NCI-H1436 treated with DMSO at 0.1 percent for 48 hours (cell line): ENCODE results near the gene RAVER1.

Source experiments
- DNase-seq: peaks from one replicate; lab custom pipeline; 2025; lab: John Stamatoyannopoulos, UW

RAVER1 gene

GRCh38 chr19:10318807-10319682 is 14.3 kb downstream of the RAVER1 start:
- no peak for DNase-seq

GRCh38 chr19:10317857-10318462 is 15.4 kb downstream of the RAVER1 start:
- DNase-seq: no peak

GRCh38 chr19:10317045-10317856 is 16.1 kb downstream of the RAVER1 start:
- no peak for DNase-seq

- no peak for DNase-seq
These were observed 16.9 kb downstream of the RAVER1 start for GRCh38 chr19:10316229-10317044.

GRCh38 chr19:10315335-10316214 is 17.8 kb downstream of the RAVER1 start, which contains the start of gene FDX2:
Gene FDX2, minus strand, starts transcription at chr19:10316015. Its CDS starts 19 bp downstream, at chr19:10315996.
- DNase-seq: no peak

- DNase-seq: no peak
These were observed 23.9 kb downstream of the RAVER1 start, which contains the start of gene ZGLP1 for GRCh38 chr19:10309423-10309822. Gene ZGLP1, minus strand, starts transcription at chr19:10309815.

GRCh38 chr19:10306327-10306726 is 27.0 kb downstream of the RAVER1 start:
- DNase-seq: no peak

GRCh38 chr19:10305139-10305806 is 28.1 kb downstream of the RAVER1 start:
- no peak for DNase-seq

GRCh38 chr19:10299545-10300458 is 33.5 kb downstream of the RAVER1 start:
- DNase-seq: no peak

GRCh38 chr19:10295847-10296591 is 37.3 kb downstream of the RAVER1 start:
- no peak for DNase-seq

GRCh38 chr19:10295305-10295846 is 38.0 kb downstream of the RAVER1 start:
- no peak for DNase-seq

- DNase-seq: no peak
These were observed 39.0 kb downstream of the RAVER1 start for GRCh38 chr19:10294368-10294697.

- DNase-seq: no peak
These were observed 39.5 kb downstream of the RAVER1 start for GRCh38 chr19:10293637-10294367.

GRCh38 chr19:10292789-10293636 is 40.3 kb downstream of the RAVER1 start:
- no peak for DNase-seq

- DNase-seq: no peak
These were observed 41.0 kb downstream of the RAVER1 start for GRCh38 chr19:10292206-10292788.
